Endometrial microvascular endothelial cells (primary cell): ENCODE measurements around the gene LRMDA. TPM values are rescaled to one million over a fixed set of nuclear protein-coding genes. Genes with fewer than 3 reads are reported as not detected.

Source experiments
- in situ Hi-C: cut with HindIII; loops from 2 replicates; pipeline ENCODE4 v1.10.0; 2017; ENCODE audit warnings: low sequenced_read_pairs, low pct_unique_long_range_greater_than_20kb; ENCODE audit errors: inconsistent ontology term
- total RNA-seq: library from RNA; depleted of rRNA; stranded (reverse); fragments of >200 nt; gene quantifications from one replicate; pipeline ENCODE4 v1.2.3, GENCODE V29; 2015; ENCODE audit errors: inconsistent ontology term

The LRMDA gene
- total RNA-seq, 1 donor from 2014 or later = 1.2 TPM

DNA sequence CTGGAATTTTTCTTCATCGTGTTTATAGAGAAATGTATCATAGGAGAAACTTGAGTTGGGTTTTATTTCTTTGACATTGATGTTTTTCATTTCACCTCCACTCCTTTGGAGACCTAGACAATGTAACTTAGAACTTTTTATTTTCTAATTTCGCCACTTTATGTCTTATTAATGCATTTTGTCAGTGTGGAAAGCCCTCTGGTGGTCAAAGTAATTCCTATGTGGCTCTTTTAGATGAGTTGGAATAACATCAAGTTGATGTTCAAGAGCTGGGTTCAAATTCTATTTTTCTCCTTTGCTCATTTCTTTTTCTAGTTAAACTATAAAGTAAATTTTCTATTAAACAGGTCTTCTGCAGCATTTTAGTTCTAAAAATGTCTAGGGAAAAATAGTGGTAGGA, 478.6 kb downstream of the LRMDA start:
- in situ Hi-C loops = no loop called here

DNA sequence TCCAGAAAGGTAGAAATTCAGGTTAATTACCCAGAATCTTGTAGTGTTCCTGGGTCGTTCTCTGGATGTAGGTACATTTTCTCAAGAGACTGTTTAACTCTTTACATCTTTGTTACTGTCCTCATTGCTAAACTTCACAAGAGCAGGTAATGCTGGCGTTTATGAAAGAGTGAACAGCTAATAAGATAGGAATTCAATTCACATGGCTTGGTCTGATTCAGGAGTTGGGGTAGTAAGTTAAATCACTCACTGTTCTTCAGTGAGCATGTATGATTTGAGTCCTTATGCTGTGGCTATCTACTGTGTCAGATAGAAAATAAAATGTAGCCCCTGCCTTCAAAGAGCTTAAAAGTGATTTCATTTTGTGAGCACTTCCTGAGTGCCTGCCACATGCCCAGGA, 480.0 kb downstream of the LRMDA start:
- in situ Hi-C loops = no loop called here

DNA sequence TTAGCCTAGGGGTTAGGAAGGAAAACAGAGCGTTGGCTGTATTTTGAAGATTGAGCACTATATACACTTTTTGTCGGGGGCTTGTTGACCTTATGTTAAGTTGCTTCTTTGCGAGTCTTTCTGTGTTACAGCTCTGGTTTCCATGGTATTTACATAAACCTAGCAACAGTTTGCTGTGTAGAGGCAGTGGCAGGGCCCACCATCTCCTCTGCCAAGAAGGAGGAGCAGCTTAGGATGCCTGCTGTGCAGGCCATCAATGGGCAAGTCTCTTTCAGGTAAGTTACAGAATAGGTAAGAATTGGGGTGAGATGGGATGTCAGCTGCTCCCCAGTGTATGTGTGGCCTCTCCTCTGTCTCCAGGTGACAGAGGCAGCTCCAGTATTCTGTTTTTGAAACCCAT, 485.5 kb downstream of the LRMDA start:
- in situ Hi-C loops = no loop called here

DNA sequence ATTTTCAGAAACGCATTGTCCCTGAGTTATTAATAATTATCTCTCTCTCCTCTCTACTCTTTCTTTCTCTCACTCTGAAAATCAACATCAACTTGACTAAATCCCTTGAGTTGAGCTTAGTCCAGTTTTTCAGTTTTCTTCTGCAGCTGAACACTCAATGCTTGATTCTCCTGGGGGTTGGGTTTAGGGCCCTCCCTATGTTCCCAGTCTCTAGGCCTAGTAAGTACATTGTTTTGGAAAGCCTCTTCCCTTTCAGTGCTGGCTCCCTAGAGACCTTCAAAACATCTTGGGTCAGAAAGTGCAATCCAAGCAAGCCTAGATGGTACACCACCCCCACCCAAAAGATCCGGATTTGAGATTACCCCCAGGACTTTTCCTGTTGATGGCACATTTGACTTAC, 488.5 kb downstream of the LRMDA start:
- in situ Hi-C loops = no loop called here

- in situ Hi-C loops = no loop called here
These were observed 491.0 kb downstream of the LRMDA start for GRCh38 chr10:75922435-75922834.

DNA sequence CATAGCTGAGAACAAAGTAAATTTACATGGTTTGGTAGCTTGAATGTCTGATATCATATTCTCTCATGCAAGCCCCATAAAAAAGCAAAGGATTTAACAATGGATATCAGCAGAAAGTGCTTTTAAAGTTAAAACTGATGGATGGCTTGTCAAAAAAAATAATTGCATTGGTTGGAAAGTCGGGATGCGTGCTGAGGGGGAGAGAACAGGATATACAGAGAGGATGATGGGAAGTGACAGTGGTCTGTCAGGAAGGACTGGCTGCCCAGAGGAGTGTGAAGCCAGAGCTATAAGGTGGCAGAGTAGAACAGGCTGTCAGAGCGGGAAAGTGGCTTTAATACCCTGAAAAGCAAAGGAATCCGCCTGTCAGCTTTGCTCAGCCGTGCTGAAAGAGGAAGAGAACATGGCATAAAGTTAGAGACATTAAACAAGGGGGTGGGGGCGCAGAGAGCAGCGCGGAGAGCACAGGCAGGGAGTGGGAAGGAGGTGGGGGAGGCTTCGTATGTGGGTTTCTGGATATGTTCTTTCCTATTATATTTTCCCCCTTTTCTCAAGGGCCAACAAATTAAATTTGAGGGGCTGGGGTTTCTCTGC, 493.0 kb downstream of the LRMDA start:
- in situ Hi-C loops = no loop called here

DNA sequence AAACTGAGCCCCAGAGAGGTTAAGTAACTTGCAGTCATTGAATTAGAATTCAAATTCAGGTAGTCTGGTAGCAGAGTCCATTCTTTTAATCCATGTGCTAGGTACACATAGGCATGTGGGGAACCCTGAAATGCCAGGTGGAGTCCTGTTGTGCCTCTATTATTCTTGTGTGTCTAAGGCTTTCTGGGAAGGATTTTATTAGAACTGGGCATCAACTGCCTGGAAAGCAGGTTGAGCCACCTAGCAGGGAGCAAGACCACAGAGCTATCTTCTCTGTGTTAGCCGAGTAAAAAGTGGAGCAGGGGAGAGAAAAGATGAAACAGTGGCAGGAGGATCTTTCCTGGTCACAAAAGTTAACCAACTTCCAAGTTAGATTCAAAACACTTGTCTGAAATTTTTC, 494.6 kb downstream of the LRMDA start:
- in situ Hi-C loops = no loop called here

DNA sequence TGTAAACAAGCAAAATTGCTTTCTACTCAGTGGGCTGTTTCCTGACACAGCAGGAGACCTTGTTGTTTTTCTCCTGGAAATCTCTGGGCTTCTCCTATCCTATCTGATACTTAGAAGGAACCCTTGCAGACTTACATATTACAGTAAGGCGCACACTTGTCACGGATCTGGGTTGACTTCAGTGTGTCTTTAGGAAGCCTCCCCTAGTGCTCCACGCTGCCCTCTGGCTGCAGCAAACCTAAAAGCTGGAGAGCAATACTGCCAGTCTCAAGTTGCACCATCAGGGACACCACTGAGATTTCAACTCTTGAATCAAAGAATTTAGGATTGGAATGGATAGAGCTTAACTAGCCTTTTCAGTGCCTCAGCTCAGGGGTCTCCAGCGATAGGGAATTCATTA, 495.3 kb downstream of the LRMDA start:
- in situ Hi-C loops = no loop called here

DNA sequence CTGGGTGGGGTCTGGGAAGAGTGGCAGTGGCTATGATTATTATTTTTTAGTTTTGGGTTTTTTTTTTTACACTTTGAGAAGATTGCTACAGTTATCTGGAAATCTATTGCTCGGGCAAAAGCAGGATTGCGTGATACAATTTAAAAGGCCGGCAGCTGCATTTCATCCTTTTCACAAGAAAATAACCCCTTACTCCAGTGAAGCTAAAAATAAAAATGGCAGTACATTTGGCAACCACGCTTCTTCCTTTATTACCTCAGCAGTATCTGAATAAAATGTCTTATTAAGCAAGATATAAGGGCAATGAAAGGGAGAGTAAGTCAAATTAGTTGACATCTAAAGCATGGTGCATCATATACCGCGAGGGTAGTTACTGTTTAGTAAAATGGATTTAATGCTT, 496.8 kb downstream of the LRMDA start:
- in situ Hi-C loops = no loop called here

DNA sequence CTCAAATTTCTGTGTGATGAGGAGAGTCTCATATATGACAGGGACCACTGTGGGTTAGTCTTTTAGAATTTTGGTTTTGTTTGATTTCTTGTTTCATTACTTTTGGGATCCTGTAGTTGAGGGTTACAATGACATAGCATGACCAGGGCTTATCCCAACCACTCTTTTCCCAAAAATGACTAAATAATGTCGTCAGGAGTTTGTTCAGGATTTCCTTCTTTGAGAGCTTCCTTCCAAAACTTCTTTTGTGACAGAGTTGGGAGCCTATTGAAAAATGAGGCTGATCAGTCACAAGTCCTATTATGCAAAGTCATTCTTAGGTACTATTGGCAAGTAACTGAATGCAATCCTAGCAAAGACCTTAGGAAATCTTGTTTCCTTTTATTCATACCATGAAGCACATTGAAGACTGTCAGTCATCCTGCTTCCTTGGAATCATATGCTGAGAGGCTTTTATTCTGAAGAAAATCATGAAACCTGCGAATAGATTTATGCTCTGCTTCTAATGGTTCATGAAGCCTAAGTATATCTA, 498.3 kb downstream of the LRMDA start:
- in situ Hi-C loops = no loop called here

- in situ Hi-C loops = no loop called here
These were observed 501.5 kb downstream of the LRMDA start for GRCh38 chr10:75932921-75933320.

DNA sequence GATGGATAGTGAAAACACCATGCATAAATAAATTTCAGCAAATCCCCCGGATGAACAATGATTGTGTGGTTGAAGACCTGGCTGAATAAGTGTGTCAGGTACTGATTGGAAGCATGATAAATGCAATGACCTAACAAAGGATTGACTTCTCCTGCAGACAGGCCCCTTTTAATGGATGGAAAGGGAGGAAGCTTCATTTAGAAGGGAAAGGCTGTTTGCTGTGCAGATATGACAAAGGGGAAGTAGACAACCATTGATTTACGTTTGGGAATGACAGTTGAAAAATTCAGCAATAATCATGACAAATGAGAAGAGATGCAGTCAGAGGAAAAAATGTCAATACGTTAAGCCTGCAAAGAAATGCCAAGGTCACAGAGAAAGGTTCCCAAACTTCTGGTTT, 503.8 kb downstream of the LRMDA start:
- in situ Hi-C loops = no loop called here

GRCh38 chr10:75935650-75936400, 504.4 kb downstream of the LRMDA start:
- in situ Hi-C loops = no loop called here

- in situ Hi-C loops = no loop called here
These were observed 505.4 kb downstream of the LRMDA start for GRCh38 chr10:75936841-75937240.

DNA sequence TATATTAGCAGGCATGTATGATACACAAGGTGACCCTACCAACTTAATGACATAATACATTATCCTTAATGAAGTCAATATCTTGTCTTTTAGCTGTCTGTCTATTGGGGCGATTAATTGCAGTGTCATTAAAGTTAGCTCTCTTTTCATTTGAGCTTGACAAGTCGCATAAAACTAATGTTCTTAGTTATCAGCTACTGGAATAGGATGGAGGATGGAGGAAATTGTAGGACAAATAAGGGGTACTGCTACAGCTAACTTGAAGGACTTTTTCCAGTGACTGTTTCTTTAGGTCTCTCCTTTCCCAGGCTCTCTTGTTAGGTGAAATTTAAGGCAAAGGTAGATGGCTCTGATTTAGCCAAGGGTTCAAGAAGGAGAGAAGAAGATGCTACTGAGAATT, 506.4 kb downstream of the LRMDA start:
- in situ Hi-C loops = no loop called here

GRCh38 chr10:75938380-75939122, 507.1 kb downstream of the LRMDA start:
- in situ Hi-C loops = no loop called here

- in situ Hi-C loops = no loop called here
These were observed 508.1 kb downstream of the LRMDA start for GRCh38 chr10:75939541-75939940.

- in situ Hi-C loops = no loop called here
These were observed 509.3 kb downstream of the LRMDA start for GRCh38 chr10:75940742-75941141.

- in situ Hi-C loops = no loop called here
These were observed 509.9 kb downstream of the LRMDA start for GRCh38 chr10:75941223-75941801.

GRCh38 chr10:75944061-75944460, 512.6 kb downstream of the LRMDA start:
- in situ Hi-C loops = no loop called here
